Esophagus (tissue), 2 donors: ENCODE measurements around the gene ABRACL. TPM values are rescaled to one million over a fixed set of nuclear protein-coding genes. Genes with fewer than 3 reads are reported as not detected.

Experiments
- polyA plus RNA-seq, 2 donors: library from polyadenylated mRNA; stranded (reverse); fragments of 200-250 nt; gene quantifications; one replicate each; pipeline ENCODE4 v1.2.3, GENCODE V29; 2013
- donor health status: healthy with polysubstance abuse.
- donor health status: Bipolar disorder and iron deficiency.

ABRACL gene
- polyA plus RNA-seq, 2 donors = 54.0 to 58.9 TPM

Other genes with a start within 250 kb of the ABRACL start
- under 1 TPM; 0.04 to 0.05 TPM for gene ECT2L, start 232.7 kb upstream of the ABRACL start, polyA plus RNA-seq
- 10 to 100 TPM; 24.8 to 25.1 TPM for gene REPS1, start 40.5 kb upstream of the ABRACL start, polyA plus RNA-seq
- gene HECA, start 106.3 kb downstream of the ABRACL start, polyA plus RNA-seq = 10 to 100 TPM; 11.2 to 15.0 TPM